Measurements from ENCODE around the gene TMEM141.
"Not testable (repeated sequence)": the region's sequence is repeated elsewhere in the genome, so short reads cannot be mapped to it uniquely, and the experiment has no call there.

The TMEM141 gene

GRCh38 chr9:136773386-136774044, 17.6 kb upstream of the TMEM141 start:
- DNase-seq (ENCODE audit: low read depth in 3 of 3, low spot score in 1 of 3) = no peak

GRCh38 chr9:136774416-136775045, 16.6 kb upstream of the TMEM141 start:
- DNase-seq (ENCODE audit: low read depth in 3 of 3, low spot score in 1 of 3) = no peak

GRCh38 chr9:136775191-136775590, 16.0 kb upstream of the TMEM141 start:
- no peak for DNase-seq (ENCODE audit: low read depth in 3 of 3, low spot score in 1 of 3)

GRCh38 chr9:136776947-136777346, 14.2 kb upstream of the TMEM141 start:
- DNase-seq (ENCODE audit: low read depth in 3 of 3, low spot score in 1 of 3) = no peak

GRCh38 chr9:136777359-136777758, 13.8 kb upstream of the TMEM141 start:
- DNase-seq (ENCODE audit: low read depth in 3 of 3, low spot score in 1 of 3) = no peak

- no peak for DNase-seq (ENCODE audit: low read depth in 3 of 3, low spot score in 1 of 3)
Measured at GRCh38 chr9:136779808-136780207, 11.3 kb upstream of the TMEM141 start.

GRCh38 chr9:136782452-136782851, 8.7 kb upstream of the TMEM141 start:
- no peak for DNase-seq (ENCODE audit: low read depth in 3 of 3, low spot score in 1 of 3)

GRCh38 chr9:136784249-136784996, 6.7 kb upstream of the TMEM141 start:
- DNase-seq (ENCODE audit: low read depth in 3 of 3, low spot score in 1 of 3) = no peak

GRCh38 chr9:136784997-136785361, 6.2 kb upstream of the TMEM141 start:
- DNase-seq (ENCODE audit: low read depth in 3 of 3, low spot score in 1 of 3) = no peak

GRCh38 chr9:136785565-136786355, 5.4 kb upstream of the TMEM141 start:
- not testable (repeated sequence) for DNase-seq (ENCODE audit: low read depth in 3 of 3, low spot score in 1 of 3)

GRCh38 chr9:136786451-136786850, 4.7 kb upstream of the TMEM141 start:
- DNase-seq (ENCODE audit: low read depth in 3 of 3, low spot score in 1 of 3) = no peak

- DNase-seq (ENCODE audit: low read depth in 3 of 3, low spot score in 1 of 3) = not testable (repeated sequence)
Measured at GRCh38 chr9:136786983-136787382, 4.2 kb upstream of the TMEM141 start.

- DNase-seq (ENCODE audit: low read depth in 3 of 3, low spot score in 1 of 3) = peak in 2 of 3 donors; percentile 32 to 38
Measured at GRCh38 chr9:136787690-136788400, 3.3 kb upstream of the TMEM141 start.

GRCh38 chr9:136788644-136789522, 2.3 kb upstream of the TMEM141 start:
- not testable (repeated sequence) for DNase-seq (ENCODE audit: low read depth in 3 of 3, low spot score in 1 of 3)

GRCh38 chr9:136789523-136789937, 1.6 kb upstream of the TMEM141 start:
- no peak for DNase-seq (ENCODE audit: low read depth in 3 of 3, low spot score in 1 of 3)

GRCh38 chr9:136791516-136792276, 552 bp downstream of the TMEM141 start:
- DNase-seq (ENCODE audit: low read depth in 3 of 3, low spot score in 1 of 3) = peak in 2 of 3 donors; percentile 33 to 52

GRCh38 chr9:136792321-136793085, 1.4 kb downstream of the TMEM141 start:
- DNase-seq (ENCODE audit: low read depth in 3 of 3, low spot score in 1 of 3) = no peak

Measured in stimulated activated CD4-positive, alpha-beta T cell treated with anti-CD3 and anti-CD28 coated beads, TNF-alpha, amount 100 ng/mL, for 1 hour (primary cell).